Astrocyte (in vitro differentiated cells and primary cell): ENCODE results near the gene CLDN6. TPM values are rescaled to one million over a fixed set of nuclear protein-coding genes. Genes with fewer than 3 reads are reported as not detected.
A peak's percentile ranks its signal among the peaks of the same experiment; 100 is the strongest.
"Not testable (repeated sequence)": the region's sequence is repeated elsewhere in the genome, so short reads cannot be mapped to it uniquely, and the experiment has no call there.

Source experiments
- DNase-seq: peaks from one replicate; pipeline ENCODE4 v3.0.0-alpha.2; 2010; ENCODE audit warnings: low read depth
- FAIRE-seq: peaks from 2 replicates; lab custom pipeline; 2011; peaks lifted over from hg19 to GRCh38; lab: Jason Lieb, UNC
- H2AFZ ChIP-seq: 2 replicates; pipeline ENCODE4 v1.6.0; 2012; ENCODE audit warnings: low read depth, low read length, inconsistent platforms
- H3K27ac ChIP-seq: 2 replicates; pipeline ENCODE4 v1.5.1; 2011; ENCODE audit warnings: low read depth, low read length, inconsistent platforms
- H3K27me3 ChIP-seq: 2 replicates; pipeline ENCODE4 v1.6.0; 2011; ENCODE audit warnings: low read length, inconsistent platforms; ENCODE audit not compliant: insufficient read depth
- H3K36me3 ChIP-seq: 2 replicates; pipeline ENCODE4 v1.5.1; 2011; ENCODE audit warnings: low read length, inconsistent platforms; ENCODE audit not compliant: insufficient read depth
- H3K4me1 ChIP-seq: 2 replicates; pipeline ENCODE4 v1.5.1; 2011; ENCODE audit warnings: low read length, inconsistent platforms; ENCODE audit not compliant: insufficient read depth
- H3K4me2 ChIP-seq: 2 replicates; pipeline ENCODE4 v1.6.0; 2012; ENCODE audit warnings: low read length, inconsistent platforms
- H3K4me3 ChIP-seq: 2 replicates; pipeline ENCODE4 v1.5.1; 2011; ENCODE audit warnings: low read depth, mild to moderate bottlenecking, low read length, inconsistent platforms; ENCODE audit not compliant: insufficient read depth
- H3K79me2 ChIP-seq: 2 replicates; pipeline ENCODE4 v1.6.0; 2012; ENCODE audit warnings: mild to moderate bottlenecking, low read length, inconsistent platforms; ENCODE audit not compliant: insufficient read depth
- H3K9ac ChIP-seq: 2 replicates; pipeline ENCODE4 v1.6.0; 2012; ENCODE audit warnings: mild to moderate bottlenecking, low read length, inconsistent platforms
- H3K9me3 ChIP-seq: 2 replicates; pipeline ENCODE4 v1.5.1; 2012; ENCODE audit warnings: low read depth, mild to moderate bottlenecking, low read length, inconsistent platforms; ENCODE audit not compliant: insufficient read depth
- H4K20me1 ChIP-seq: 2 replicates; pipeline ENCODE4 v1.6.0; 2012; ENCODE audit warnings: low read length, inconsistent platforms; ENCODE audit not compliant: insufficient read depth
- H3K27ac Mint-ChIP-seq: one replicate; pipeline ENCODE4 v1.8.0; 2021; ENCODE audit warnings: mild to moderate bottlenecking, mixed read lengths; ENCODE audit not compliant: unreplicated experiment
- H3K27me3 Mint-ChIP-seq: one replicate; pipeline ENCODE4 v1.8.0; 2021; ENCODE audit warnings: low read depth, mixed read lengths; ENCODE audit not compliant: unreplicated experiment
- H3K36me3 Mint-ChIP-seq: one replicate; pipeline ENCODE4 v1.8.0; 2021; ENCODE audit warnings: low read depth, mixed read lengths; ENCODE audit not compliant: unreplicated experiment
- H3K4me1 Mint-ChIP-seq: one replicate; pipeline ENCODE4 v1.8.0; 2021; ENCODE audit warnings: low read depth, mixed read lengths; ENCODE audit not compliant: unreplicated experiment
- H3K4me3 Mint-ChIP-seq: one replicate; pipeline ENCODE4 v1.8.0; 2021; ENCODE audit warnings: mild to moderate bottlenecking, moderate library complexity, mixed read lengths; ENCODE audit not compliant: unreplicated experiment
- H3K9me3 Mint-ChIP-seq: one replicate; pipeline ENCODE4 v1.8.0; 2021; ENCODE audit warnings: mild to moderate bottlenecking, mixed read lengths; ENCODE audit not compliant: unreplicated experiment
- CTCF ChIP-seq: IDR thresholded peaks from 2 replicates; pipeline ENCODE4 v1.5.1; 2011; ENCODE audit warnings: low read depth, mild to moderate bottlenecking, inconsistent platforms, low read length, moderate library complexity; ENCODE audit not compliant: insufficient read depth
- EZH2 ChIP-seq: IDR thresholded peaks from 2 replicates; pipeline ENCODE4 v1.6.1; 2012; ENCODE audit warnings: mild to moderate bottlenecking, low read length, inconsistent platforms; ENCODE audit not compliant: insufficient read depth
- total RNA-seq: library from RNA; stranded (reverse); gene quantifications from 2 replicates; pipeline ENCODE4 v1.2.1, GENCODE V29; 2021

Gene CLDN6
- total RNA-seq, 1 donor from 2014 or later, result 584 TPM

GRCh38 chr16:3057181-3058138, 39.5 kb upstream of the CLDN6 start:
- Mint-ChIP-seq H3K9me3 (peaks cover 3% of the 10 kb centered on the region), H3K4me3 (peak overlapping the region; percentile 66), H3K4me1 (no peaks in the 10 kb centered on the region), H3K27me3 (peaks cover 6% of the 10 kb centered on the region), H3K27ac (no peak overlapping the region), H3K36me3 (peaks cover 10% of the 10 kb centered on the region)
- Histone ChIP-seq H3K36me3 (no peaks in the 10 kb centered on the region), H3K79me2 (no peaks in the 10 kb centered on the region), H3K27me3 (no peaks in the 10 kb centered on the region), H3K27ac (no peak overlapping the region), H3K4me2 (peak overlapping the region; percentile 93), H3K4me3 (peak overlapping the region; percentile 73), H3K4me1 (peaks cover 10% of the 10 kb centered on the region), H2AFZ (no peak overlapping the region), H4K20me1 (peaks cover 3% of the 10 kb centered on the region), H3K9me3 (no peaks in the 10 kb centered on the region), H3K9ac (no peak overlapping the region)
- FAIRE-seq (no peak), DNase-seq (no peak)
- TF ChIP-seq EZH2 (no peak), CTCF (no peak)

- peaks cover 10% of the 10 kb centered on the region for H3K36me3 Mint-ChIP-seq
These were observed 38.6 kb upstream of the CLDN6 start for GRCh38 chr16:3056336-3057180.

GRCh38 chr16:3055734-3056115, 37.7 kb upstream of the CLDN6 start:
- H3K4me3 ChIP-seq, H3K9me3 Mint-ChIP-seq, FAIRE-seq, H3K27ac Mint-ChIP-seq, H3K79me2 ChIP-seq, H3K36me3 Mint-ChIP-seq, H3K4me1 ChIP-seq, H3K4me3 Mint-ChIP-seq, H3K4me1 Mint-ChIP-seq, H3K9me3 ChIP-seq, H3K27me3 ChIP-seq, H4K20me1 ChIP-seq, DNase-seq, H2AFZ ChIP-seq, H3K36me3 ChIP-seq, H3K9ac ChIP-seq, H3K27ac ChIP-seq, H3K4me2 ChIP-seq: not testable (repeated sequence)
- peaks cover 11% of the 10 kb centered on the region for H3K27me3 Mint-ChIP-seq

More at GRCh38 chr16:3056336-3057180, 38.6 kb upstream of the CLDN6 start:
- DNase-seq (no peak), FAIRE-seq (no peak)
- peaks cover 3% of the 10 kb centered on the region for H3K9me3 Mint-ChIP-seq
- Histone ChIP-seq H3K79me2 (no peaks in the 10 kb centered on the region), H3K4me2 (no peak overlapping the region), H4K20me1 (peaks cover 3% of the 10 kb centered on the region), H3K27me3 (no peaks in the 10 kb centered on the region), H3K4me3 (no peak overlapping the region), H3K4me1 (peaks cover 10% of the 10 kb centered on the region), H2AFZ (no peak overlapping the region), H3K9ac (no peak overlapping the region), H3K9me3 (no peaks in the 10 kb centered on the region), H3K27ac (no peak overlapping the region), H3K36me3 (no peaks in the 10 kb centered on the region)
- peaks cover 10% of the 10 kb centered on the region for H3K27me3 Mint-ChIP-seq
- no peak overlapping the region for H3K27ac Mint-ChIP-seq
- no peaks in the 10 kb centered on the region for H3K4me1 Mint-ChIP-seq
- TF ChIP-seq EZH2, result no peak
- no peak for TF ChIP-seq CTCF
- H3K4me3 Mint-ChIP-seq, result no peak overlapping the region
